Stimulated activated CD4-positive, alpha-beta T cell treated with anti-CD3 and anti-CD28 coated beads, Interleukin-12 subunit alpha, Interleukin-12 subunit beta, amount 100 ng/mL, for 48 hours (primary cell): ENCODE results near the gene GADL1.

Experiments used
- DNase-seq, 3 donors: peaks; one replicate each; pipeline ENCODE4 v3.0.0-alpha.2; 2020; ENCODE audit warnings: low read depth in 2 of 3, low spot score in 1 of 3

Gene GADL1

DNA sequence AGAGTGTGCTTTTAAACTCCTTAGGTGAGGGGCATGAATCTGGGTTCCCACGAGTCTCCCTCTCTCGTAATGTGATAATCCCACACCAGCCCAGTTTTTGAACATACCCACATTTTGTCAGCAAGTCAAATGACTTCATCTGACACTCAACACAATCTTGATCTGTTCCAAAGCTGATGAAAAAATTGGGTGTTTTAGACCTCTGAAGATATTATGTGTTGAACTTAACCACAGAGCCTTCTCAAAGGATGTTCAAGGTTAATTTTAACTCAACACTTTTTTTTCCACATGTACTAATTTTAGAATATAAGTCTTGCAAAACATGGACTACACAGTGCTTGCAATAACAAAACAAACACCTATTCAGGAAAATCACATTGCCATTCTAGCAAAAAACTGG lies 164.9 kb downstream of the GADL1 start:
- no peak for DNase-seq

DNA sequence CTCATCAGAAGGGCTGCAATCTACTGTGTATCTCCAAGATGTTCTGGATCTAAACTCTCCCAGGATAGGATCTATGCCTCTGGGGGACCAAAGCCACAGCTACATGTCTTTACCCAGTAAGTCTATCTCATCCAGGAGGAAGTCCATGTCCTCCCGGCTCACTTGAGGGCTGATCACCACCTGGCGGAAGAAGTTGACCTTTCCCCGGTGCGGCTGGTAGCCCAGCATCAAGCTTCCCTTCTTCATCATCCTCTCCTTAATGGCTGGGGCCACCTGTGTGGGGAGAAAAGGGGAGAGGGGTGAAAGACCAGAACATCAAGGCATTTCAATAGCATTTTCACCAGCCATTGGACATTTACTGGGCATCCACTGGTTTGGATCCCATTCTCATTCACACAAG lies 166.3 kb downstream of the GADL1 start:
- DNase-seq, result no peak

GRCh38 chr3:30724863-30725262 lies 169.6 kb downstream of the GADL1 start:
- no peak for DNase-seq

- no peak for DNase-seq
These were observed 171.2 kb downstream of the GADL1 start for GRCh38 chr3:30723211-30723610.

DNA sequence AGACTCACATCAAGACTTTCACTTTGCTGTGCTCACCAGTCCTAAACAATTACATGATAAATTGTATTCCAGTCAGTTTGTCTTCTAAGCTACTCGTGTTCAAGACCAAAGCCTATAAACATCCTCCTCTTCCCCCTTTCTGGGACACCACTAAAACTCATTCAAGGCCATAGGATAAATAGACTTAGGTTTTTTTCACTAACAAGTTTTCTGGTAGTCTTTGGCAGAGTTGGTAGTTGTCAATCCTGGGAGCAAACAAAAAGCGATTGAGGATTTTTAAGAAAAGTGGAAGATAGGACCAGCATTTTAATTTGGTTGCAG lies 173.2 kb downstream of the GADL1 start:
- no peak for DNase-seq

DNA sequence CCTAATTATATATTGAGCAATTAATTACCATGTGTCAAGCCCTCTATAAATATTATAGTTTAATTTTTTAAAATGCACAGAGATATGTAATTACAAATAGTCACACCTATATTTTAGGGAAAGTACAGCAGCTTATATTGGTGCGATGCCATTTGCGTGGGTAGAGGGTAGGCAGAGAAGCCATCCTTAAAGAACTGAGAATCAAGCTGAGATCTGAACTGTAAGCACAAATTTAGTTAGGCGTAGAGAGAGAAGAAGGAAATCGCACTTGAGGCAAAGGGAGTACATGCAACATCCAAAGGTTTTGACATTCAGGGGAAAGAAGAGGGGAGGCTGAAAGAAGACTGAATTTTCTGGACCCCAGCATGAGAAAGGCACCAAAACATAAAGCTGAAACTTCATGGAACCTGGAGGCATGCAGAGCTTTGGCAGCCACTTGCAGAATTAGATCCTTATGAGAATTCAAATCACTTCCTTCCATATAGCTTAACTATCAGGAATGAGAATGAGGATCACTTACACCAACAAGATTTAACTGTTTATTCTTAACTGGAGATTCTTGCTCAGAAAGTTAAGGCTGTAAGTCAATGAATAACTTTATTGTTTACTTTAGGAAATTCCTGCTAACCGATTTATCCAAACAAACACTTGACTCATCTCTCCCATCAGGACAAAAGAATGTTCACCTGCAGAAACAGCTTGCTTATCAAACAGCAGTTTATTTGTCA lies 173.7 kb downstream of the GADL1 start:
- no peak for DNase-seq

- DNase-seq, result no peak
These were observed 174.9 kb downstream of the GADL1 start for GRCh38 chr3:30719536-30719935.

DNA sequence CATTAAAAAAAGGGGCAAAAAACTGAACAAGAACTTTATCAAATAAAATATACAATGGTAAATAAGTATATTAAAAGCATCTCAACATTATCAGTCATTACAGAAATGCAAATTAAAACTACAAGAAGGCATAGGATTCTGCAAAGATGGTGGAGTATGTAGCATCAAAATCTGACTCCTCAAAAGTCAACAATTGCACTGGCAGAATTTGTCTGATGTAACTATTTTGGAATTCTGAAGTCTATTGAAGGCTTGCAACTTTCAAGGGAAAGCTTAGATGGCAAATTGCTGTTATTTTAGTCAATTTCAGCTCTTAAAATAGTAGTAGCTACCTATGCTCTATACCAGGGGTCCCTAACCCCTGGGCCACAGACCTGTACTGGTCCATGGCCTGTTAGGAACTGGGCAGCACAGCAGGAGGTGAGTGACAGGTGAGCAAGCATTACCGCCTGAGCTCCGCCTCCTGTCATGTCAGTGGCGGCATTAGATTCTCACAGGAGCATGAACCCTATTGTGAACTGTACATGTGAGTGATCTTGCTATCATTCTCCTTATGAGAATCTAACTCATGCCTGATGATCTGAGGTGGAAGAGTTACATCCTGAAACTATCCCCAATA lies 180.5 kb downstream of the GADL1 start:
- no peak for DNase-seq

DNA sequence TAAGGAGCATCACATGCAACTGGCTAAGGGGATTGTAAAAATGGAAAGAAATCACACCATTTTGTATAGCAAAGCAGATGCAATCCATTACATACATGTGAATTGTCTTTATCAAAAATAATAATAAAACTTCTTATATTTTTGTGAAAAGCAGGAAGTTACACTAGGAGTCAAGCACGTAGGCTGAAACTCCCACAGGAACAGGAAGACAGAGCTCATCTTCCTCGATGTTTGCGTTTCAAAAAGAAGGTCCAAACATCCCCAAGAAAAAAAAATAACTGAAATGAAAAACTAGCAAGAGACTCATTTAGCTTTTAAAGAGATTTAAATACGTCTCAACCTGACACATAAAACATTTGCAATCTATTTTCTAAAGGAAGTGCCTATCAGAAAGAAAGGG lies 181.5 kb downstream of the GADL1 start:
- DNase-seq, result no peak

DNA sequence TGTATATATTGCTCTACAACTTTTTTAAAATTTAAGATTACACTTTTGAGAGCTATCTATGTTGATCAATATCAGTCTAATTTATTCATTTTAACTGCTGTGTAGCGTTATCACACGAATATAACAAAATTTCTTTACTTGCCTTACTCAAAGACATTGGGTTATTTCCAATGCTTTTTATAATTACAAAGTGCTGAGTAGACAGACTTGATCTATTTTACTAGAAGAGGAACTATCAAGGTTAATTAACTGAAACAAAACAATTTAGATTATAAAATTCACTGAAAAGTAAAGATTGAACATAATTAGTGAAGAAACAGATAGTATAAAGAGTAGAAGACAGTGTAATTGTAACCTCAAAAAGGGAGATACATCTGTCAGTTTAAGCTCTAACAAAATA lies 182.6 kb downstream of the GADL1 start:
- DNase-seq, result no peak

- DNase-seq, result no peak
These were observed 183.3 kb downstream of the GADL1 start for GRCh38 chr3:30711151-30711550.

DNA sequence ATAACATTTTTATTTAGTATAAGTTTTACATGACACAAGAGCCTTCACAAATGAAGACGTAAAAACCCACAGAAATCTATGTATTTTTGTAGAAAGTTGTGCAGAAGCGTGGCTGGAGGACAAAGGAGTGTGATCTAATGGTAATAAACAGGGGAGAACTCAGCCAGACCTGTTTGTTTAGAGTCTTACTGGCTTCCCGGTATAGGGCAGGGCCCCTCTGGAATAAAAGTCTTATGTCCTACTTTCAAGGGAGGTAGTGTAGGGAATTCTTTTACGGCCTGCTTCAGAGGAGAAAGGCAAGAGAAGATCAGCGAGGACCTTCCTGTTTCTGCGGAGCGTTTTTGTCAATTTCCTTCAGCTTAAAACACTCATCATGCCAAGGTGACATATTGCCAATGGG lies 184.4 kb downstream of the GADL1 start:
- no peak for DNase-seq

DNA sequence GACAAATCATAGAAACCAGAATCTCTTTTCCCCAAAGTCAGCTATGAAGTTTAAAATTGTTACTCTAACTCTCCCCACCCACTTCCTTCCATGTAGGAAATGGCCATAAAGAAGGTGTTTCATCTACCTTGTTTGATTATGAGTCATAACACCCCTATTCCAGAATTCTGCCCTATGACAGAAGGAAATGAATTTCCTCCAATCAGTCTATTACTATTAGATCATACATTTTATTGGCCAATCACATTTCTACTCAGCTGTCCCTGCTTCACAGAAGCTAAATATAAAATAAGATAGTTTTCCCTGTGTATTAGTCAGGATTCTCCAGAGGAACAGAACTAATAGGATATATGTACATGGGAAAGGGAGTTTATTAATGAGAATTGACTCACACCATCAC lies 186.0 kb downstream of the GADL1 start:
- no peak for DNase-seq

GRCh38 chr3:30707825-30708224 lies 186.6 kb downstream of the GADL1 start:
- no peak for DNase-seq

DNA sequence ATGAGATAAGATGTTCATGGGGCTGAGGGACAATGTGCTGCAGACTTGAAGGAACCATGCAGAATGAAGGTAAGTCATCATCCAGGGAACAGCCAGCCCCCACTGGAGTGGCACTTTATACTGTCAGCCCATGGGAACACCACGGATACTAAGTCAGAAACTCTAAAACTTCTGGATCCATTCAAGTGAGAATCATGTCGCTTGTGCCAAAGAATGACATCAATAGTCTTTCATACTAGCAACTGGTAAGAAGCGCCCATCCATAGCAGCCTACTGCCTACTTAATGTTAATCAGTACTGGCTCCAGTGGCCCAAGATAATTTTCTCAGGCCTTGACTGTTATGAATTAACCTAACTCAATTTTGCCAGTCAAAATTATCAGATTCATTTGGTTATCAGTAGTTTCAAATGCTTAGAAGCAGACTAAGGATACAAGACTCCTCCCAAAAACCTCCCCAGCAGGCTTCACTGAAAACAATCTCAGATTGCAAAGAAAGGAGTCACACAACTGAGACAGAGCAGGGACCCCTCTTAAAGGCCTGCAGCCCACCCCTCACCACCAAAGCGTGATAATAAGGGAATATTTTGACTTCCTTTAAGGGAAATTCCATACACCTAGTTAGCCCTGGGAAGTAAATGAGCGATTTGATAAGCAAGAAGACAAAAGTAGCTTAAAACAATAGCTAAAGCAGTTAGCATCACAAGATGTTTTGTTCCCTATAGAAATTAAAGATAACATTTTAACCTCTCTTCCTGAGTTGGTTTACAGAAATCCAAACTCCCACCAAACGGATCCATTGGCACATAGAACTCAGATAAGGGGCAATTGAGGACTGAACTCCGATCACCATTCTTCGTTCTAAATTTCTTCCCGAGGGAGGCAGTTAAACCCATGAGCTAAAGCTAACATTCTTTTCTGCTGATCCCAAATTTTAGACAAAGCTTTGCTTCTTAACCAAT lies 189.2 kb downstream of the GADL1 start:
- DNase-seq, result no peak

GRCh38 chr3:30702828-30703397 lies 191.5 kb downstream of the GADL1 start:
- no peak for DNase-seq

DNA sequence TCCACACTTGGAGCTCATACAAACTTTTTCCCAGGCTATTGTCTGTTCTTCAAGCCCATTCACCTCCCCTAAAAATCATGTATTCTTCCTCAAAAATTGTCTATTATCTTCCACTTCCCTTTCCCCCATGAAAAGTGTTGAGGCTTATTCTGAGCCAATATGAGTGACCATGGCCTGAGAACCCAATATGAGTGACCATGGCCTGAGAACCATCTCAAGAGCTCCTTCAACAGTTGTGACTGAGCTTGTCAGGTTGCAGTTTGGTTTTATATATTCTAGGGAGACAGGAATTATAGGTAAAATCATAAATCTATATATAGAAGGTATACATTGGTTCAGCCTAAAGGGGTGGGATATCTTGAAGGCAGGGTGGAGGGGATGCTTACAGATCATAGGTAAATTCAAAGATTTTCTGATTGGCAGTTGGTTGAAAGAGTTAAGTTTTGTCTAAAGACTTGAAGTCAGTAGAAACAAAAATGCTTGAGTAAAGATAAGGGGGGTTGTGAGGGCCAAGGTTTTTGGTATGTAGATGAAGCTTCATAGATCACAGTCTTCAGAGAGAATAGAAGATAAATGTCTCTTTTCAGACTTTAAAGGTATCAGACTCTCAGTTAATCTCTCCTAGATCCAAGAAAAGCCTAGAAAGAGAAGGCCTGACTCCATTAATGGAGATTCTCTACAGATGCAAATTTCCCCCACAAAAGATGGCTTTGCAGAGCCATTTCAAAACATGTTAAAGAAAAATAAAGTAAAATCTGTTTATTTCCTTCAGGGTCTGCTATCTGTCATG lies 192.2 kb downstream of the GADL1 start:
- no peak for DNase-seq

DNA sequence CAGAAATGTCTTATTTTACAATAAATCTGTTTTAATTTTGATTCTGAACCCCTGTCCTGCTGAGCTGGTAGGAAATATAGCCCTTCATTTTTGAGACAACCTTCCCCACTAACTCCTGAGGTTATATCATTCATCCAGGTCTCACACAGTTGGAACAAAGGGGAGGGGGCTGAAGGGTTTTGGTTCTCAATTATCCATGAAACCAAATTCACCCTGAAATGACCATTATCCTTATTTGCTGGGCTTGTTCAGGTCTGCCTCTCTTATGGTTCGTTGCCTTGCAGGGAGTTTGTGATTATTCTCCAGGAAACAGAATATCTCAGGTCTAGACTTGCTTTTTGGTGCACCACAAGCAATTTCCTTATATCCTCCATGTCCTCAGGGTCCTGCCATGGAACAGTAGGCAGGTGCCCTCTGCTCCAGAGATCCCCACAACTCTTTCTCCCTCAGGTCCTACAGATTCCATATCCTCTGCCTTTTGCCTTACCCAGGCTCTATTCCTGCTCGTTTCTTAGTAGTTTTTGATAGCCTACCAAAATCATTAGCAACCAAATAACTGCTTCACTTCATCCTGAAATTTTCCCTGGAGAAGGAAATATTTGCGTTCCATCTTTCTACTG lies 193.6 kb downstream of the GADL1 start:
- no peak for DNase-seq

- no peak for DNase-seq
These were observed 194.5 kb downstream of the GADL1 start for GRCh38 chr3:30699927-30700326.

GRCh38 chr3:30698549-30698948 lies 195.9 kb downstream of the GADL1 start:
- DNase-seq, result no peak

- no peak for DNase-seq
These were observed 197.6 kb downstream of the GADL1 start for GRCh38 chr3:30696896-30697295.
